Lower leg skin (tissue), 3 donors: Measurements from ENCODE around the gene KCNA2.

ENCODE experiments used
- POLR2A ChIP-seq, 2 donors: fragments of 450-650 bp; IDR thresholded peaks; one replicate each; pipeline ENCODE4 v1.6.1; 2016 to 2017; ENCODE audit warnings: antibody characterized with exemption in 2 of 2, mild to moderate bottlenecking in 1 of 2, moderate library complexity in 1 of 2
- TF ChIP-seq, protein P1 (sequence below), 3 donors: fragments of 450-650 bp; IDR thresholded peaks; one replicate each; pipeline ENCODE4 v1.5.1; 2016; ENCODE audit warnings: antibody characterized with exemption in 3 of 3, mild to moderate bottlenecking in 3 of 3, moderate library complexity in 2 of 3

DNA sequence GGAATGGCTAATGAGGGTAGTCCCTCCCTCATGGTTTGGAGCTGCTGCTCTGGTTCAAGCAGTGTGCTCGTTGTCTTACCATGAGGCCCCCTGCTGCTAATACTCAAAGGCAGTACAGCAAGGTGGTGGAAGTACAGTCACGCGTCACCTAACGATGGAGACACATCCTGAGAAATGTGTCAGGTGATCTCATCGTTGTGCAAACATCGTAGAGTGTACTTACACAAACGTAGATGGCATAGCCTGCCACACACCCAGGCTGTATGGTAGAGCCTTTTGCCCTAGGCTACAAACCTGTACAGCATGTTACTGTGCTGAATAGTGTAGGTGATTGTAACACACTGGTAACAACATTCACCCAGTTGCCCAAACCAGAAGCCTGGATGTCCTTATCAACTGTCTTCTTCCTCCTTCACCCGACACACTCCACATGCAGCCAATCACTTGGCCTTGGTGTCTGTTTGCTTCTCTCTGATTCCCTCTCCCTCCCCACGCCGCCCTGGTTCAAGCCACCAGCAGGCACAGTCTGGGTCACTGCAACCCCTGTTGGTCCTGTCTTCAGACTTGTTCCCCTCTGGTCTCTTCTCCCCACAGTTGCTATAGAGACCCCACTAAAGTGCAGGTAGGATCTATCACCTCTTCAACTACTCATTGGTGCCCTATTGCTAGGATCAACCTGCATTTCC is 6.0 kb upstream of the KCNA2 start:
- TF ChIP-seq, protein P1, sequence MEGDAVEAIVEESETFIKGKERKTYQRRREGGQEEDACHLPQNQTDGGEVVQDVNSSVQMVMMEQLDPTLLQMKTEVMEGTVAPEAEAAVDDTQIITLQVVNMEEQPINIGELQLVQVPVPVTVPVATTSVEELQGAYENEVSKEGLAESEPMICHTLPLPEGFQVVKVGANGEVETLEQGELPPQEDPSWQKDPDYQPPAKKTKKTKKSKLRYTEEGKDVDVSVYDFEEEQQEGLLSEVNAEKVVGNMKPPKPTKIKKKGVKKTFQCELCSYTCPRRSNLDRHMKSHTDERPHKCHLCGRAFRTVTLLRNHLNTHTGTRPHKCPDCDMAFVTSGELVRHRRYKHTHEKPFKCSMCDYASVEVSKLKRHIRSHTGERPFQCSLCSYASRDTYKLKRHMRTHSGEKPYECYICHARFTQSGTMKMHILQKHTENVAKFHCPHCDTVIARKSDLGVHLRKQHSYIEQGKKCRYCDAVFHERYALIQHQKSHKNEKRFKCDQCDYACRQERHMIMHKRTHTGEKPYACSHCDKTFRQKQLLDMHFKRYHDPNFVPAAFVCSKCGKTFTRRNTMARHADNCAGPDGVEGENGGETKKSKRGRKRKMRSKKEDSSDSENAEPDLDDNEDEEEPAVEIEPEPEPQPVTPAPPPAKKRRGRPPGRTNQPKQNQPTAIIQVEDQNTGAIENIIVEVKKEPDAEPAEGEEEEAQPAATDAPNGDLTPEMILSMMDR (IDR thresholded peaks at IDR 0.05): no peak
- no peak for TF ChIP-seq POLR2A (IDR thresholded peaks at IDR 0.05)
